Spleen (tissue), 11 donors: ENCODE data around the gene GPC3. TPM values are rescaled to one million over a fixed set of nuclear protein-coding genes. Genes with fewer than 3 reads are reported as not detected.
"Not testable (repeated sequence)": the region's sequence is repeated elsewhere in the genome, so short reads cannot be mapped to it uniquely, and the experiment has no call there.

Experiments used
- DNase-seq: peaks from one replicate; pipeline ENCODE4 v3.0.0-alpha.2; 2020
- H3K27ac ChIP-seq, 8 donors: fragments of 200-600 bp; sonication (generic) in 7 of 8; 1 replicate in 4 of 8; 2 replicates in 4 of 8; pipeline versions ENCODE4 v1.5.0 to v1.8.0; 2016 to 2021; ENCODE audit warnings: inconsistent platforms in 4 of 8, mild to moderate bottlenecking in 4 of 8, moderate library complexity in 1 of 8
- H3K27me3 ChIP-seq, 7 donors: fragments of 200-600 bp; sonication (generic) in 6 of 7; replicated peaks in 1 of 7; 1 replicate in 4 of 7; 2 replicates in 3 of 7; pipeline versions ENCODE4 v1.5.0 to v1.8.0; 2016 to 2021; ENCODE audit warnings: inconsistent platforms in 3 of 7, mild to moderate bottlenecking in 1 of 7
- H3K36me3 ChIP-seq, 6 donors: fragments of 200-600 bp; sonication (generic) in 5 of 6; 1 replicate in 4 of 6; 2 replicates in 2 of 6; pipeline versions ENCODE4 v1.5.0 to v1.8.0; 2016 to 2021; ENCODE audit warnings: inconsistent platforms in 2 of 6
- H3K4me1 ChIP-seq, 6 donors: fragments of 200-600 bp; sonication (generic) in 5 of 6; 1 replicate in 3 of 6; 2 replicates in 3 of 6; pipeline versions ENCODE4 v1.5.0 to v1.8.0; 2016 to 2021; ENCODE audit warnings: inconsistent platforms in 3 of 6
- H3K4me3 ChIP-seq, 8 donors: fragments of 200-600 bp; sonication (generic) in 7 of 8; 1 replicate in 4 of 8; 2 replicates in 4 of 8; pipeline versions ENCODE4 v1.5.0 to v1.8.0; 2016 to 2021; ENCODE audit warnings: inconsistent platforms in 4 of 8, mild to moderate bottlenecking in 4 of 8, moderate library complexity in 2 of 8
- H3K9me3 ChIP-seq, 8 donors: fragments of 200-600 bp; sonication (generic) in 7 of 8; 1 replicate in 4 of 8; 2 replicates in 4 of 8; pipeline versions ENCODE4 v1.5.0 to v1.8.0; 2016 to 2021; ENCODE audit warnings: inconsistent platforms in 4 of 8
- CTCF ChIP-seq, 11 experiments: fragments of 200-600 bp in 7 of 11; fragments of 450-650 bp in 4 of 11; sonication (generic) in 4 of 11; IDR thresholded peaks in 8 of 11; conservative IDR thresholded peaks in 3 of 11; 1 replicate in 7 of 11; 2 replicates in 4 of 11; pipeline versions ENCODE4 v1.4.0 to v1.8.0; 2016 to 2021; ENCODE audit warnings: antibody characterized with exemption in 11 of 11, inconsistent platforms in 4 of 11, mild to moderate bottlenecking in 1 of 11
- POLR2A ChIP-seq, 3 donors: fragments of 450-650 bp; IDR thresholded peaks; one replicate each; pipeline ENCODE4 v1.5.1; 2017; ENCODE audit warnings: antibody characterized with exemption in 3 of 3, mild to moderate bottlenecking in 1 of 3
- POLR2AphosphoS5 ChIP-seq, 3 donors: sonication (generic); formaldehyde crosslinking; IDR thresholded peaks; one replicate each; pipeline ENCODE4 v1.5.1; 2017; ENCODE audit warnings: antibody characterized with exemption in 3 of 3
- WGBS, 5 donors: extraction: QIAGEN DNeasy Blood & Tissue Kit in 3 of 5; methylation state at CpG; one replicate each; pipeline versions ENCODE4 v1.1.5 to v1.1.7; 2013 to 2018; 5-methylcytosine and 5-hydroxymethylcytosine counted together
- intact Hi-C: fragments of 100-400 bp; cut with DNase I; formaldehyde crosslinking; loops from one replicate; pipeline ENCODE4 v1.15.0; 2023; ENCODE audit warnings: low total_unique reads
- polyA plus RNA-seq, 3 donors: library from polyadenylated mRNA; stranded (reverse); fragments of 200-250 nt; gene quantifications; one replicate each; pipeline ENCODE4 v1.2.1, GENCODE V29; 2013
- total RNA-seq, 7 donors: library from RNA; depleted of rRNA in 3 of 7; stranded (reverse); fragments of >200 nt in 3 of 7; fragmentation: NEBNext Ultra II Directional in 4 of 7; extraction: Animal tissue kit (Norgen Biotek cat#: 25700) in 4 of 7; gene quantifications; one replicate each; pipeline versions ENCODE4 v1.1.0 to v1.2.1, GENCODE V29; 2016 to 2021
- donor health status: healthy with polysubstance abuse.
- donor health status: DM: no; HTN: no; CAD: no; lungs with moderate emphysema.
- donor health status: DM: no; HTN: no; CAD: no.
- donor health status: Bipolar disorder and iron deficiency.
- donor health status: healthy.
- donor health status: DM: no; HTN: no; CAD: no.
- donor health status: DM: yes; HTN: yes; CAD: no.

Gene GPC3
- total and polyA plus RNA-seq, 10 donors: 0.41 to 3.3 (median 1.5) TPM

- no peaks in the 10 kb centered on the region for H3K27me3 ChIP-seq
- no peaks in the 10 kb centered on the region for H3K9me3 ChIP-seq
- intact Hi-C loops: no loop called here
- TF ChIP-seq CTCF (IDR thresholded peaks at IDR 0.05 in 8 of 11, conservative IDR thresholded peaks at IDR 0.05 in 3 of 11): no peak
- no peak for TF ChIP-seq POLR2A (IDR thresholded peaks at IDR 0.05)
- TF ChIP-seq POLR2AphosphoS5 (IDR thresholded peaks at IDR 0.05): no peak
- no peaks in the 10 kb centered on the region for H3K4me1 ChIP-seq
- no peaks in the 10 kb centered on the region for H3K36me3 ChIP-seq
- no peak overlapping the region for H3K4me3 ChIP-seq
- H3K27ac ChIP-seq: no peak overlapping the region
- DNase-seq: no peak
Observed at GRCh38 chrX:133995759-133996158, 10.4 kb upstream of the GPC3 start.

DNA sequence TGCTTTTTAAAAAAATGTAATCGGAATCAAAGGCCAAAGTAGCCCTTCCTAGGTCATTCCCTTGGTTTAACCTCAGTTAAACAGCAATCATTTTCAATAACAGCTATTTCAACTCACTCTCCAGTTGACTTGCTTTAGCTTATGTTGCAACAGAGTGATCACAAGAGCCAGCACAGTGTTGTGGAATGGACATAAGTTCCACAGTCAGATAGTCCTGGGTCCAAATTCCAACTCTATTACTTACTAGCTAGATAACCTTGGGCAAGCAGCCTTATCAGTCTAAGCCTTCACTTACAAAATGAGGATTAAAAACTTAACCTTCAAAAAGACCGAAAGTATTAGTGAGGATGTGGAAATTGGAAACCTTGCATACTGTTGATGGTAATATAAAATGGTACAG lies 9.2 kb upstream of the GPC3 start:
- H3K9me3 ChIP-seq: no peaks in the 10 kb centered on the region
- H3K27me3 ChIP-seq: no peaks in the 10 kb centered on the region
- H3K27ac ChIP-seq: no peak overlapping the region
- H3K4me3 ChIP-seq: no peak overlapping the region
- H3K36me3 ChIP-seq: no peaks in the 10 kb centered on the region
- TF ChIP-seq POLR2A (IDR thresholded peaks at IDR 0.05): no peak
- no peak for TF ChIP-seq POLR2AphosphoS5 (IDR thresholded peaks at IDR 0.05)
- TF ChIP-seq CTCF (IDR thresholded peaks at IDR 0.05 in 8 of 11, conservative IDR thresholded peaks at IDR 0.05 in 3 of 11): no peak
- WGBS, 5 donors: 58 to 79% (median 72%) methylated on average over 2 of the region's 2 CpGs
- DNase-seq: no peak
- intact Hi-C loops: no loop called here
- no peaks in the 10 kb centered on the region for H3K4me1 ChIP-seq

DNA sequence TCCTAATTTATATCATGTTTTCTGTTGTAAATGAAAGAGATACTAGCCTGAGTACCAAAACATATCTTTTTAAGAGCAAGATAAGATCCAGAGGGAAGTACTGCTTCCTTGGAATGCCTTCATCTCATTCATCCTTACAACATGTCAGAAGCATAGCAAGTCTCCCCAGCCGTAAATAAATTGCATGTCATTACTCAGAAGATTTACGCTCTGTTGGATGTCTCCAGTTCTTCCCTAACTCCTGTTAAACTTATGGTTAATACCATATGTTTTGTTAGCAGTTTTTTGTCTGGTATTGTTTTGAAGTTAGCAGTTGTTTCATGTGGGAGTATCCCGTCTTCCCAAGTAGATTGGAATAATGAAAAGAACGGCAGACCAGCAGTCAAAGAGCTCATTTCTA lies 7.5 kb upstream of the GPC3 start:
- Histone ChIP-seq H3K9me3 (no peaks in the 10 kb centered on the region), H3K27ac (no peak overlapping the region), H3K36me3 (no peaks in the 10 kb centered on the region), H3K4me1 (no peaks in the 10 kb centered on the region), H3K27me3 (no peaks in the 10 kb centered on the region), H3K4me3 (no peak overlapping the region)
- intact Hi-C loops: no loop called here
- DNase-seq: no peak
- WGBS, 5 donors: 63 to 77% (median 73%) methylated on average over 4 of the region's 4 CpGs
- TF ChIP-seq POLR2AphosphoS5 (IDR thresholded peaks at IDR 0.05) (no peak), CTCF (IDR thresholded peaks at IDR 0.05 in 8 of 11, conservative IDR thresholded peaks at IDR 0.05 in 3 of 11) (no peak), POLR2A (IDR thresholded peaks at IDR 0.05) (no peak)

- H3K27me3 ChIP-seq: peaks cover 0 to 4% (median 0%) of the 10 kb centered on the region in 7 donors
- H3K9me3 ChIP-seq: no peaks in the 10 kb centered on the region
- no peak for DNase-seq
- H3K36me3 ChIP-seq: no peaks in the 10 kb centered on the region
- no peak overlapping the region for H3K4me3 ChIP-seq
- intact Hi-C loops: no loop called here
- no peak overlapping the region for H3K27ac ChIP-seq
- 49 to 81% (median 74%) methylated on average over 5 of the region's 5 CpGs for WGBS, 5 donors
- no peaks in the 10 kb centered on the region for H3K4me1 ChIP-seq
- TF ChIP-seq POLR2A (IDR thresholded peaks at IDR 0.05) (no peak), CTCF (IDR thresholded peaks at IDR 0.05 in 8 of 11, conservative IDR thresholded peaks at IDR 0.05 in 3 of 11) (no peak), POLR2AphosphoS5 (IDR thresholded peaks at IDR 0.05) (no peak)
Observed at GRCh38 chrX:133991814-133992213, 6.4 kb upstream of the GPC3 start.

- intact Hi-C loops, DNase-seq, H3K9me3 ChIP-seq, H3K27ac ChIP-seq, H3K4me1 ChIP-seq, H3K36me3 ChIP-seq, H3K4me3 ChIP-seq: not testable (repeated sequence)
- 80 to 100% (median 93%) methylated on average over 3 of the region's 3 CpGs for WGBS, 5 donors
- peaks cover 0 to 11% (median 4%) of the 10 kb centered on the region in 7 donors for H3K27me3 ChIP-seq
Observed at GRCh38 chrX:133991057-133991456, 5.7 kb upstream of the GPC3 start.
